ENCODE data around the gene DIP2C. TPM values are rescaled to one million over a fixed set of nuclear protein-coding genes. Genes with fewer than 3 reads are reported as not detected.

DIP2C gene
- total RNA-seq, 6 experiments from 2014 or later, result 23.2 to 28.9 (median 26.3) TPM

DNA sequence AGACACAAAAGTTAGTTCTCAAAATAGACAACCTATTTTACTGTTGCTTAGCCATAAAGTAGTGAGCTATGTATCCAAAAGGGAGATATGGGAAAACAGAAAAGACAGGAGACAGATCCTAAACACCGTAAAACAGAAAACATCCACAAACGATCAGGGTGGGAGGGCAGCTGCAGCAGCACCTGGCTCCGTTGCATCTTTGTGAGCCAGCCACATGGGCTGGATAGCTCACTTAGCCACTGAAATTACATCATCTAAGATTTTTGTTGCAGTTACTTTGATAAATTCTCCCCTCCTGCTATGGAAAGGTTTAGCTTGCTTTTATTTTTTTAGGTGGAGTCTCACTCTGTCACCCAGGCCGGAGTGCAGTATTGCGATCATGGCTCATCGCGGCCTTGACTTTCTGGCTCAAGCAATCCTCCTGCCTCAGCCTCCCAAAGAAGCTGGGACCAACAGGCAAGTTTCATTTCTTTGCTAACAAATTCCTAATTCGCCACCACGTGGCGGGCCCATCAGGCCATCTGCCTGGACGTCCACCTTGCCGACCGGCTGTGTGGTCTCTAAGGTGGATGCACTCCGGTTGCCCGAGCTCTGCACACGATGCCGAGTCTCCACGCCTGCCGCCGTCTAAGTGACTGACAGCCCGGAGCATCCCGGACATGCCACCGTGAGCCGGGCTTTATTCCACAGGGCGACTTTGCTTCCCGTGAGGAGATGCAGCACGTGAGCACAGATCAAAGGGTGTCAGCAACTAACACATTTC, 159.8 kb downstream of the DIP2C start:
- no peak for DNase-seq
- H3K9me3 Mint-ChIP-seq, result no peaks in the 10 kb centered on the region
- TF ChIP-seq, protein P1, sequence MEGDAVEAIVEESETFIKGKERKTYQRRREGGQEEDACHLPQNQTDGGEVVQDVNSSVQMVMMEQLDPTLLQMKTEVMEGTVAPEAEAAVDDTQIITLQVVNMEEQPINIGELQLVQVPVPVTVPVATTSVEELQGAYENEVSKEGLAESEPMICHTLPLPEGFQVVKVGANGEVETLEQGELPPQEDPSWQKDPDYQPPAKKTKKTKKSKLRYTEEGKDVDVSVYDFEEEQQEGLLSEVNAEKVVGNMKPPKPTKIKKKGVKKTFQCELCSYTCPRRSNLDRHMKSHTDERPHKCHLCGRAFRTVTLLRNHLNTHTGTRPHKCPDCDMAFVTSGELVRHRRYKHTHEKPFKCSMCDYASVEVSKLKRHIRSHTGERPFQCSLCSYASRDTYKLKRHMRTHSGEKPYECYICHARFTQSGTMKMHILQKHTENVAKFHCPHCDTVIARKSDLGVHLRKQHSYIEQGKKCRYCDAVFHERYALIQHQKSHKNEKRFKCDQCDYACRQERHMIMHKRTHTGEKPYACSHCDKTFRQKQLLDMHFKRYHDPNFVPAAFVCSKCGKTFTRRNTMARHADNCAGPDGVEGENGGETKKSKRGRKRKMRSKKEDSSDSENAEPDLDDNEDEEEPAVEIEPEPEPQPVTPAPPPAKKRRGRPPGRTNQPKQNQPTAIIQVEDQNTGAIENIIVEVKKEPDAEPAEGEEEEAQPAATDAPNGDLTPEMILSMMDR (IDR thresholded peaks at IDR 0.05), result no peak
- H3K27me3 Mint-ChIP-seq (ENCODE audit: insufficient read depth), result peaks cover 7% of the 10 kb centered on the region
- H3K27ac Mint-ChIP-seq, result no peak overlapping the region
- peaks cover 28% of the 10 kb centered on the region for H3K4me1 Mint-ChIP-seq (ENCODE audit: low read depth)
- H3K4me3 Mint-ChIP-seq, result no peak overlapping the region
- peaks cover 6% of the 10 kb centered on the region; the same call in 1 of the 2 replicates for H3K36me3 Mint-ChIP-seq (ENCODE audit: low read depth)

DNA sequence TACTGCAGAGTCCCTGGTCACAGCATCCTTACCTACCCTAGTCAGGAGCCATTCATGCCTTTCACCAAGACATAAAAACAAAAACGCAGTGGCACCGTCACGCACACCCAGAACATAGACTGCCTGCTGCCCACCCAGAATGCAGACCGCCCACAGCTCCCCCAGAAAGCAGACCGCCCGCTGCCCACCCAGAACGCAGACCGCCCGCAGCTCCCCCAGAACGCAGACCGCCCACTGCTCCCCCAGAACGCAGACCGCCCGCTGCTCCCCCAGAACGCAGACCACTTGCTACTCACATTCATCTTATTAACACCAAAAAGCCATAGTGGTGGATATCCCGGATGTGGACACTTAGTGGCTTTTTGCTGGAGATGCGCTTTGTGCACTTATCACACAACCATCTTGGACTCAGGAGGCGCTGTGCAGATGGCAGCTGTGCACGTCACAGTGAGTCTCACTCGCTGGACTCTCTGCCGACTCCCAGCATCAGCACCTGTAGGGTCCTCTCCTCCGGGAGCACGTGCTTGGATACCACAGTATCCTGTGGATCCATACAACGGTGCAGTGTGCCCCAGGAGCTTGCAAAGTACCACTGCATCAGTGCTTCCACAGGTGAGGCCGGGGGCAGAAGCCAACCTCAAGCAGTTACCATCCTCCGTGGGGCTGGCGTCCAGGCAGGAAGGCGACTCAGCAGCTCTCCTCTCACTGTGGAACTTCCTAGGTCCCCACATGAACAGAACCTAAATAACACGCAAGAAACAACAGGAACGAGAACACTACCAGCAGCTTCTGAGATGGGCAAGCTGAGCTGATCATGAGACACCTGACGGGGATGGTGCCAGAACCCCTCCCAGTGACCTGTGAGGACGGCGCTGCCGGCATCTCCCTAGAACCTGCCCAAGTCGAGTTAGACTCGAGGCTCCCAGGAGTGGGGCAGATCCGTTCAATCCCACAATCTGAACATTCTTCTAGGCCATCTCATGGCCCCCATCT, 161.0 kb downstream of the DIP2C start:
- H3K9me3 Mint-ChIP-seq, result no peaks in the 10 kb centered on the region
- no peak for DNase-seq
- no peak overlapping the region for H3K27ac Mint-ChIP-seq
- H3K36me3 Mint-ChIP-seq (ENCODE audit: low read depth), result peaks cover 6% of the 10 kb centered on the region; the same call in 1 of the 2 replicates
- H3K4me3 Mint-ChIP-seq, result no peak overlapping the region
- H3K27me3 Mint-ChIP-seq (ENCODE audit: insufficient read depth), result peaks cover 1% of the 10 kb centered on the region
- H3K4me1 Mint-ChIP-seq (ENCODE audit: low read depth), result peaks cover 28% of the 10 kb centered on the region
- TF ChIP-seq, protein P1 (IDR thresholded peaks at IDR 0.05), result no peak

DNA sequence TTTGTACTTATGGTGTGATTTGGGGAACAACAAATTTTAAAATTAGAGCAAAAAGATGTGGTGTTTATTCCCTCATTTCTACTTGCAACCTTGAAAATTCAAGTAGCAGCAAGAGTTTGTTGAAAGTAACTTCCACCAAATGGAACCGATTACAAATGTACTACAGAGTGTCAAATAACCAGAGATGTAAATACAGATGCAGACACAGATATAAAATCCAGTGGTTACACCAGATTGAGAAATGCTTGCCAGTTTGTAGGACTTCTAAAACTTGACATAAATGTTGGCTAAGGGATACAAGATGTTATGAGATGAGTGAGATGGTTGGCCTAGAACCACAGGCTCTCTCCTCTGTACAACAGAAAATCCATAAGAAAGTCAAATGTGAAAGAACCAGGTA, 162.1 kb downstream of the DIP2C start:
- Mint-ChIP-seq H3K27ac (no peak overlapping the region), H3K27me3 (ENCODE audit: insufficient read depth) (peaks cover 1% of the 10 kb centered on the region), H3K4me3 (no peak overlapping the region), H3K36me3 (ENCODE audit: low read depth) (peaks cover 6% of the 10 kb centered on the region; the same call in 1 of the 2 replicates), H3K4me1 (ENCODE audit: low read depth) (peaks cover 28% of the 10 kb centered on the region), H3K9me3 (no peaks in the 10 kb centered on the region)
- DNase-seq, result no peak
- TF ChIP-seq, protein P1 (IDR thresholded peaks at IDR 0.05), result no peak

GRCh38 chr10:526651-527312, 162.7 kb downstream of the DIP2C start:
- TF ChIP-seq, protein P1 (IDR thresholded peaks at IDR 0.05), result no peak

More at GRCh38 chr10:526651-527312, 162.7 kb downstream of the DIP2C start:
- Mint-ChIP-seq H3K4me3 (no peak overlapping the region), H3K36me3 (ENCODE audit: low read depth) (peaks cover 6% of the 10 kb centered on the region; the same call in 1 of the 2 replicates), H3K9me3 (no peaks in the 10 kb centered on the region), H3K27ac (no peak overlapping the region), H3K27me3 (ENCODE audit: insufficient read depth) (peaks cover 1% of the 10 kb centered on the region), H3K4me1 (ENCODE audit: low read depth) (peaks cover 30% of the 10 kb centered on the region)
- no peak for DNase-seq

Measured in HFFc6 (cell line).